Lower leg skin (tissue), 4 donors: Measurements from ENCODE around the gene CCDC34. TPM values are rescaled to one million over a fixed set of nuclear protein-coding genes. Genes with fewer than 3 reads are reported as not detected.

ENCODE experiments used
- DNase-seq, 2 donors: peaks; one replicate each; pipeline ENCODE4 v3.0.0-alpha.2; 2019; ENCODE audit warnings: low spot score in 2 of 2
- H3K4me3 ChIP-seq: fragments of 200-600 bp; sonication (generic); 2 replicates; pipeline ENCODE4 v1.5.1; 2017; ENCODE audit warnings: mild to moderate bottlenecking, low read depth; ENCODE audit not compliant: poor library complexity, severe bottlenecking
- POLR2A ChIP-seq, 2 donors: fragments of 450-650 bp; IDR thresholded peaks; one replicate each; pipeline ENCODE4 v1.6.1; 2016 to 2017; ENCODE audit warnings: antibody characterized with exemption in 2 of 2, mild to moderate bottlenecking in 1 of 2, moderate library complexity in 1 of 2
- WGBS, 2 donors: methylation state at CpG; one replicate each; pipeline ENCODE4 v1.1.5; 2018; 5-methylcytosine and 5-hydroxymethylcytosine counted together
- intact Hi-C: fragments of 100-400 bp; cut with DNase I; formaldehyde crosslinking; loops from one replicate; pipeline ENCODE4 v1.15.0; 2023; ENCODE audit warnings: low total_unique reads
- total RNA-seq, 4 donors: library from RNA; depleted of rRNA; stranded (reverse); fragments of >200 nt; gene quantifications; one replicate each; pipeline ENCODE4 v1.1.0, GENCODE V29; 2016
- TF ChIP-seq, protein P1 (sequence below), 3 donors: fragments of 450-650 bp; IDR thresholded peaks; one replicate each; pipeline ENCODE4 v1.5.1; 2016; ENCODE audit warnings: antibody characterized with exemption in 3 of 3, mild to moderate bottlenecking in 3 of 3, moderate library complexity in 2 of 3

CCDC34 gene
- total RNA-seq, 4 donors from 2014 or later: 3.2 to 5.9 (median 4.6) TPM

DNA sequence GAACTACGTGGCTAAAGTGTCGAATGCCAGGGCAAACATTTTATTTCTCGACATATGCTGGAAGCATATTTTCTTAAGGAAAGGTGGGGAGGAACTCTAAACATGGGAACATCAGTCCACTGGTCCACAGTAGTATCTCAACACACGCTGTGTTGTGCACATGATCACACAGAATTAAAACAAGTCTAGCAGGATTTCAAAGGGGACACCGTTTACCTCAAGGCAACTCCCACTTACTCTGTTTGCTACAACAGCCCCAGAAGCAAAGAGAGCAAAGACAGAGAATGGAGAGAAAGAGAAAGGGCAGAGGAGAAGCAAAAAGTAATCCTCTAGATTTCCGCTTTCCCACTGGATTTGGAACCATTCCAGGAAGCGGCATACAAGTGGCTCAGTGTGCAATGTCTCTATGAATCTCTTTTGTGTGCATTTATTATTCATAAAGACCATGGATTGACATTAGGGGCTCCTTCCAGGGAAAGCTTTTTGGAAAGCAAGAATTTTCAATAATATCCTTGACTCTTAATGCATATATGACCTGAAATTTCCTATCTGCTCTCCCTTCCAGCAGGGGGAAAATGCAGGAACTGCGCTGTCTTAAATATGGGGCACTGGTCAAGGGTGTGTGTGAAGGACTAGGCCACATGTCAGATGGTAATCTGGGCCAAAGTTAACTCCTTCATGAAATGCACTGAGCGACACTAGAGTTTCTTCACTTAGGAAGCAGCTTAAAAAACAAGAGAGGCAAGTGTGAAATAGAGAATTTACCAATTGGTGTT, 34.8 kb upstream of the CCDC34 start:
- no peak for DNase-seq
- TF ChIP-seq, protein P1, sequence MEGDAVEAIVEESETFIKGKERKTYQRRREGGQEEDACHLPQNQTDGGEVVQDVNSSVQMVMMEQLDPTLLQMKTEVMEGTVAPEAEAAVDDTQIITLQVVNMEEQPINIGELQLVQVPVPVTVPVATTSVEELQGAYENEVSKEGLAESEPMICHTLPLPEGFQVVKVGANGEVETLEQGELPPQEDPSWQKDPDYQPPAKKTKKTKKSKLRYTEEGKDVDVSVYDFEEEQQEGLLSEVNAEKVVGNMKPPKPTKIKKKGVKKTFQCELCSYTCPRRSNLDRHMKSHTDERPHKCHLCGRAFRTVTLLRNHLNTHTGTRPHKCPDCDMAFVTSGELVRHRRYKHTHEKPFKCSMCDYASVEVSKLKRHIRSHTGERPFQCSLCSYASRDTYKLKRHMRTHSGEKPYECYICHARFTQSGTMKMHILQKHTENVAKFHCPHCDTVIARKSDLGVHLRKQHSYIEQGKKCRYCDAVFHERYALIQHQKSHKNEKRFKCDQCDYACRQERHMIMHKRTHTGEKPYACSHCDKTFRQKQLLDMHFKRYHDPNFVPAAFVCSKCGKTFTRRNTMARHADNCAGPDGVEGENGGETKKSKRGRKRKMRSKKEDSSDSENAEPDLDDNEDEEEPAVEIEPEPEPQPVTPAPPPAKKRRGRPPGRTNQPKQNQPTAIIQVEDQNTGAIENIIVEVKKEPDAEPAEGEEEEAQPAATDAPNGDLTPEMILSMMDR (IDR thresholded peaks at IDR 0.05): no peak
- no peak for TF ChIP-seq POLR2A (IDR thresholded peaks at IDR 0.05)
- 68 to 71% methylated on average over 9 of the region's 9 CpGs for WGBS, 2 donors
- intact Hi-C loops: no loop called here
- no peak overlapping the region for H3K4me3 ChIP-seq

DNA sequence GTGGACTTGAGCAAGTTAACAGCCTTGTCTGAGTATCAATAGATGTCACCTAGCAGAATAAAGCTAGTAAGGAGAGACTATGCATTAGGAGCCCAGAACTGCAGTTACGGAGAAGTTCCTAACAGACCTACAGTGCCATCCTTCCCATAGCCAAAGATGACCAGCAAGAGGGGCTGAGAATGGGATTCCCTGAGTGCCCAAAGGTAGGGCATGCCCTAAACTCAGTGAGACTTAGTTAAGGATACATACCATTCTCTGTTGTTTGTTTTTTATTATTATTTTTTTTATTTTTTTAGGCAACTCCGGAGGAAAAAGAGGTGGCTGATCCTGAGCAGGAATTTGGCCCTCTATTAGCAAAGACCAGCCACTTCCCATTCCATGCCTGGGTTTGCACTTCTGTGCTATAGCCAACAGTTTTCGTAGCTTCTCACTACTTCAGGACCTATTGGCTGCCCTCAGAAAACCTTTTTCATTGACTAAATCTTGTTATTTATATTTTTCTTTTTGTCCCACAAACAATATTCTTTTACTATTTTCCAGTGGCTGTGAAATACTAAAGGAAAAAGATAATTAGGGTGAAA, 33.3 kb upstream of the CCDC34 start:
- H3K4me3 ChIP-seq: no peak overlapping the region
- intact Hi-C loops: no loop called here
- 69 to 76% methylated on average over 3 of the region's 3 CpGs for WGBS, 2 donors
- TF ChIP-seq POLR2A (IDR thresholded peaks at IDR 0.05): no peak
- TF ChIP-seq, protein P1 (IDR thresholded peaks at IDR 0.05): no peak
- no peak for DNase-seq

DNA sequence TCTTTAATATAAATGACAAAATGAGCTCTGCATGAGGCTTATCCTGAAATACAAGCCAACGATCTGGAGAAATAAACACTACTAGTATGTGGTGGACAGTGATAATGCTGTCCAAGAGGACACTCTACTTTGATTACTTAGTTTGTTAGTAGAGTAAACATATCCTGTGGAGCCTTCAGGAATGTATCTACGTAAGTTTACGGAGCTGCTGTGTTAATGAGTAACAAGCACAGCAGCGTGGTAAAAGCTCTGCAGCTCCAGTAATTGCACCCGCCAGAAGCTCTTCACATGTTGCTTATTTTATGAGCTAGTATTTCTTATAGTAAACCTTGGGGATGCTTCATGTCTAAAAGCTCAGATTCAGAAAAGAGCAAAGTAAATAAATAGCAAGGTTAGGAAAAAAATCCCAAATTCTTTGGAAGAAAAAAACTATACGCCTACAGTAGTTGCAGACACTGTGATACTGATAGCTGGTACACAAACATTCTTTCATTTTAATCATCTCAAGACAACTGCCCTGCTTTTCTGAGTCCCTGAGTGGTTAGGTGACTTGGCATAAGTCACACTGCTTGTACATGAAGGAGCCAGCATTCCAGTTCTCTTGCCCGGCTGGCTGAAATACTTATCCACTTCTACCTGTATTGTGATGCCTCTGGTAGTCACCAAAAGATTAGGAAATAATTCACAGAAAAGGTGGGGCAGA, 32.7 kb upstream of the CCDC34 start:
- intact Hi-C loops: no loop called here
- DNase-seq: no peak
- 46 to 53% methylated on average over 7 of the region's 7 CpGs for WGBS, 2 donors
- no peak overlapping the region for H3K4me3 ChIP-seq
- TF ChIP-seq, protein P1 (IDR thresholded peaks at IDR 0.05): no peak
- TF ChIP-seq POLR2A (IDR thresholded peaks at IDR 0.05): no peak

DNA sequence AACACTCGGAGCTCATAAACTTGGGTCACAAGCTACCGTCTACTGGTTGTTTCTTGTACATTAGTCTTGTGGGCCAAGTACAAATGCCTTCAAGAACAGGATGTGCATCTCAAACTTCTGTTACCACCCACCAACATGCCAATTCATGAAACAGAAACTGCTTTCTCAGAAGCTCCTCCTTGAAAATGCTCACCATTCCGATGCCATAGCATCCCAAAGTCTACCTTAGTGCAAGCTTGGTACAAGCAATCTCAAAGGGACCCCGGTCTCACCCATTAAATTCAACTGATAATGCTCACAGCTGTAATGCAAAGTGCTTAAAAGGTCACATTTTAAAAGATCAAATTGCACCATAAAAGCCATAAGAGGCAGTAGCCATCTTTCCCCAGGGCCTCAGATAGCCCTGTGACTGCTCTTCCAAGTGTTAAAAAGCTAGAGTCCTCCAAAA, 31.8 kb upstream of the CCDC34 start:
- TF ChIP-seq POLR2A (IDR thresholded peaks at IDR 0.05): no peak
- TF ChIP-seq, protein P1 (IDR thresholded peaks at IDR 0.05): no peak
- intact Hi-C loops: no loop called here
- no peak for DNase-seq
- 33 to 45% methylated on average over 4 of the region's 4 CpGs for WGBS, 2 donors
- no peak overlapping the region for H3K4me3 ChIP-seq

DNA sequence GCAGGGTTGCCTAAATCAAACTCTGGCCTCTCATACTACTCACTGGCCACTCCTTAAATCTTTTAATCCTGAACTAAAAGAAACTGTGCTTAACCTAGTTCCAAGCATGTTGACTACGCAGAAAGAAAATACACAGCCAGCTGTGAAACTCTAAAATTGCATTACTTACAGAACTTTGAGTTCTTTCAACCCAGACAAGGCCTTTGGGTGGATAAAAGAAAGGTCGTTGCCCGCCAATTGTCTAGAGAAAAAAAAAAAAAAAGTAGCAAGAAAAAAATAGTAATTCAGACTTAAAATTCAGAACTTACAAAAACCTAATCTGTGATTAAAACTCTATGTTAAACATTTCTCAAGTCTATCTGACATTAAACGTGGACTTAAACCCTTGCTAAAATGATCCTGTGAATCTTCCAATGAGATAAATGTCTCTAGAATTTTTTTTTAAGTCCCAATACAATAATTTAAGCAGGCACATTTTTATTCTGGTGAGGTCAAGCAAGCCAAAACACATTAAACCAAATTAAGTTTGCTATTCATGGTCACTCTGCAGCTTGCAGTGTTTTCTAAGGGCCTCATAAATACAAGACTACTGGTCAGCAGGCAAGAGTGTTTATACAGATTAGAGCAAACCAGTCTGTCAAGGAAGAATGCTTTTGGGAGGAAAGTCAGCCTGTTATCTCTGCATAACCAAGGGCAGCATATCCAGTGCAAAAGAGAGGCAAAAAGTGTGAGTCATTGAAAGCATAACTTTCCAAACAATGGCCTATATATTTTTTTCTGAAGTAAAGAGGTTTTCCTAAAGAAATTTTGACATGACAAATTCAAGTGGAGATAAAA, 29.5 kb upstream of the CCDC34 start:
- intact Hi-C loops: no loop called here
- WGBS, 2 donors: 60 to 76% methylated on average over 4 of the region's 4 CpGs
- no peak for DNase-seq
- no peak overlapping the region for H3K4me3 ChIP-seq
- no peak for TF ChIP-seq POLR2A (IDR thresholded peaks at IDR 0.05)
- TF ChIP-seq, protein P1 (IDR thresholded peaks at IDR 0.05): no peak
